GM19238 (cell line): Measurements from ENCODE around the gene UBQLN4.

Source experiments
- DNase-seq: peaks from one replicate; pipeline ENCODE4 v3.0.0; 2011; ENCODE audit warnings: low spot score; ENCODE audit not compliant: insufficient read length

Gene UBQLN4

GRCh38 chr1:156019946-156020292 lies 33.7 kb downstream of the UBQLN4 start:
- DNase-seq = no peak

GRCh38 chr1:156014829-156015228 lies 38.8 kb downstream of the UBQLN4 start:
- no peak for DNase-seq

- peak; percentile 62 for DNase-seq
These were observed 41.4 kb downstream of the UBQLN4 start for GRCh38 chr1:156012051-156012817.

- no peak for DNase-seq
These were observed 44.2 kb downstream of the UBQLN4 start for GRCh38 chr1:156009404-156009803.

GRCh38 chr1:156006666-156007376 lies 46.8 kb downstream of the UBQLN4 start:
- DNase-seq = no peak

- no peak for DNase-seq
These were observed 48.6 kb downstream of the UBQLN4 start for GRCh38 chr1:156004843-156005584.

GRCh38 chr1:156003923-156004188 lies 49.7 kb downstream of the UBQLN4 start:
- no peak for DNase-seq

GRCh38 chr1:156002188-156002911 lies 51.2 kb downstream of the UBQLN4 start:
- DNase-seq = no peak

- DNase-seq = no peak
These were observed 51.9 kb downstream of the UBQLN4 start for GRCh38 chr1:156001662-156002171.

GRCh38 chr1:156001021-156001661 lies 52.5 kb downstream of the UBQLN4 start:
- DNase-seq = no peak

GRCh38 chr1:155999964-156000363 lies 53.6 kb downstream of the UBQLN4 start:
- DNase-seq = no peak

- no peak for DNase-seq
These were observed 57.4 kb downstream of the UBQLN4 start for GRCh38 chr1:155996166-155996565.

- DNase-seq = no peak
These were observed 60.0 kb downstream of the UBQLN4 start for GRCh38 chr1:155993595-155993994.

GRCh38 chr1:155990005-155990739 lies 63.4 kb downstream of the UBQLN4 start:
- DNase-seq = no peak

- peak; percentile 74 for DNase-seq
These were observed 64.2 kb downstream of the UBQLN4 start for GRCh38 chr1:155989242-155990004.
